HG02610 (cell line): ENCODE results near the gene OXSR1.
"Not testable (repeated sequence)": the region's sequence is repeated elsewhere in the genome, so short reads cannot be mapped to it uniquely, and the experiment has no call there.

Source experiments
- ATAC-seq: cut with Tn5 transposase; IDR thresholded peaks from one replicate; pipeline ENCODE4 v1.9.1; 2021; ENCODE audit warnings: mild to moderate bottlenecking, moderate library complexity; ENCODE audit not compliant: unreplicated experiment

Gene OXSR1

GRCh38 chr3:38219609-38220197, 54.4 kb downstream of the OXSR1 start:
- ATAC-seq, result no peak

GRCh38 chr3:38221005-38221404, 55.7 kb downstream of the OXSR1 start:
- ATAC-seq, result no peak

- no peak for ATAC-seq
Measured at GRCh38 chr3:38222032-38222634, 56.8 kb downstream of the OXSR1 start.

GRCh38 chr3:38224357-38224756, 59.0 kb downstream of the OXSR1 start:
- no peak for ATAC-seq

GRCh38 chr3:38226273-38226672, 60.9 kb downstream of the OXSR1 start:
- ATAC-seq, result no peak

GRCh38 chr3:38227989-38228388, 62.7 kb downstream of the OXSR1 start:
- no peak for ATAC-seq

GRCh38 chr3:38229036-38229435, 63.7 kb downstream of the OXSR1 start:
- ATAC-seq, result no peak

- ATAC-seq, result peak; percentile 44
Measured at GRCh38 chr3:38232701-38233100, 67.4 kb downstream of the OXSR1 start.

- ATAC-seq, result no peak
Measured at GRCh38 chr3:38235466-38235865, 70.1 kb downstream of the OXSR1 start.

GRCh38 chr3:38238416-38239008, 73.2 kb downstream of the OXSR1 start:
- ATAC-seq, result no peak

- not testable (repeated sequence) for ATAC-seq
Measured at GRCh38 chr3:38242812-38243211, 77.5 kb downstream of the OXSR1 start.

GRCh38 chr3:38245930-38246329, 80.6 kb downstream of the OXSR1 start:
- no peak for ATAC-seq

- ATAC-seq, result no peak
Measured at GRCh38 chr3:38247366-38248035, 82.2 kb downstream of the OXSR1 start.

GRCh38 chr3:38250198-38250597, 84.9 kb downstream of the OXSR1 start:
- no peak for ATAC-seq

GRCh38 chr3:38251197-38251596, 85.9 kb downstream of the OXSR1 start:
- ATAC-seq, result no peak

GRCh38 chr3:38253704-38254103, 88.4 kb downstream of the OXSR1 start:
- no peak for ATAC-seq

GRCh38 chr3:38254872-38255271, 89.5 kb downstream of the OXSR1 start:
- ATAC-seq, result no peak

GRCh38 chr3:38255627-38256026, 90.3 kb downstream of the OXSR1 start:
- no peak for ATAC-seq

GRCh38 chr3:38257583-38257982, 92.2 kb downstream of the OXSR1 start:
- ATAC-seq, result no peak

GRCh38 chr3:38260474-38260873, 95.1 kb downstream of the OXSR1 start:
- no peak for ATAC-seq

GRCh38 chr3:38264353-38264771, 99.0 kb downstream of the OXSR1 start:
- no peak for ATAC-seq

- no peak for ATAC-seq
Measured at GRCh38 chr3:38264779-38265178, 99.4 kb downstream of the OXSR1 start.
